ENCODE data around the gene SH3BP5L. TPM values are rescaled to one million over a fixed set of nuclear protein-coding genes. Genes with fewer than 3 reads are reported as not detected.

Gene SH3BP5L
- total and polyA plus RNA-seq, 2 of the 13 experiments (the other 11 are each of a cell fraction or from before 2014, with no cell fraction given) = 10.3 to 14.9 TPM

GRCh38 chr1:248791010-248791409, 34.7 kb downstream of the SH3BP5L start (continued):
- TF ChIP-seq, protein P1, sequence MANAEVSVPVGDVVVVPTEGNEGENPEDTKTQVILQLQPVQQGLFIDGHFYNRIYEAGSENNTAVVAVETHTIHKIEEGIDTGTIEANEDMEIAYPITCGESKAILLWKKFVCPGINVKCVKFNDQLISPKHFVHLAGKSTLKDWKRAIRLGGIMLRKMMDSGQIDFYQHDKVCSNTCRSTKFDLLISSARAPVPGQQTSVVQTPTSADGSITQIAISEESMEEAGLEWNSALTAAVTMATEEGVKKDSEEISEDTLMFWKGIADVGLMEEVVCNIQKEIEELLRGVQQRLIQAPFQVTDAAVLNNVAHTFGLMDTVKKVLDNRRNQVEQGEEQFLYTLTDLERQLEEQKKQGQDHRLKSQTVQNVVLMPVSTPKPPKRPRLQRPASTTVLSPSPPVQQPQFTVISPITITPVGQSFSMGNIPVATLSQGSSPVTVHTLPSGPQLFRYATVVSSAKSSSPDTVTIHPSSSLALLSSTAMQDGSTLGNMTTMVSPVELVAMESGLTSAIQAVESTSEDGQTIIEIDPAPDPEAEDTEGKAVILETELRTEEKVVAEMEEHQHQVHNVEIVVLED (CRISPR knock-in tag; IDR thresholded peaks at IDR 0.05; ENCODE audit: borderline replicate concordance) = no peak
- no peak for TF ChIP-seq ZNF569 (CRISPR knock-in tag; IDR thresholded peaks at IDR 0.05; ENCODE audit: borderline replicate concordance)
- TF ChIP-seq ZNF598 (CRISPR knock-in tag; IDR thresholded peaks at IDR 0.05; ENCODE audit: borderline replicate concordance) = no peak
- TF ChIP-seq SMAD1 (CRISPR knock-in tag; IDR thresholded peaks at IDR 0.05; ENCODE audit: borderline replicate concordance, low read depth) = no peak
- TF ChIP-seq XBP1 (CRISPR knock-in tag; IDR thresholded peaks at IDR 0.05) = no peak
- TF ChIP-seq HINFP (CRISPR knock-in tag; IDR thresholded peaks at IDR 0.05; ENCODE audit: low read depth) = no peak
- no peak for TF ChIP-seq MXD1 (CRISPR knock-in tag; IDR thresholded peaks at IDR 0.05)
- TF ChIP-seq ZFP1 (CRISPR knock-in tag; IDR thresholded peaks at IDR 0.05) = no peak
- TF ChIP-seq SCMH1 (CRISPR knock-in tag; IDR thresholded peaks at IDR 0.05; ENCODE audit: borderline replicate concordance) = no peak
- TF ChIP-seq, protein P2, sequence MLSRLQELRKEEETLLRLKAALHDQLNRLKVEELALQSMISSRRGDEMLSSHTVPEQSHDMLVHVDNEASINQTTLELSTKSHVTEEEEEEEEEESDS (CRISPR knock-in tag; IDR thresholded peaks at IDR 0.05; ENCODE audit: borderline replicate concordance) = no peak
- peak; percentile 21; the same call in 1 of the 2 replicates for TF ChIP-seq RAD21 (CRISPR knock-in tag; IDR thresholded peaks at IDR 0.05)
- TF ChIP-seq STAG1 (CRISPR knock-in tag; IDR thresholded peaks at IDR 0.05) = peak; percentile 51
- TF ChIP-seq GMEB2 (CRISPR knock-in tag; IDR thresholded peaks at IDR 0.05; ENCODE audit: low read depth) = no peak
- TF ChIP-seq FIP1L1 (IDR thresholded peaks at IDR 0.05; ENCODE audit: borderline replicate concordance, insufficient read depth, low read depth, low read length) = no peak
- TF ChIP-seq, protein P3, sequence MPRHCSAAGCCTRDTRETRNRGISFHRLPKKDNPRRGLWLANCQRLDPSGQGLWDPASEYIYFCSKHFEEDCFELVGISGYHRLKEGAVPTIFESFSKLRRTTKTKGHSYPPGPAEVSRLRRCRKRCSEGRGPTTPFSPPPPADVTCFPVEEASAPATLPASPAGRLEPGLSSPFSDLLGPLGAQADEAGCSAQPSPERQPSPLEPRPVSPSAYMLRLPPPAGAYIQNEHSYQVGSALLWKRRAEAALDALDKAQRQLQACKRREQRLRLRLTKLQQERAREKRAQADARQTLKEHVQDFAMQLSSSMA (CRISPR knock-in tag; IDR thresholded peaks at IDR 0.05) = no peak
- TF ChIP-seq, protein P4, sequence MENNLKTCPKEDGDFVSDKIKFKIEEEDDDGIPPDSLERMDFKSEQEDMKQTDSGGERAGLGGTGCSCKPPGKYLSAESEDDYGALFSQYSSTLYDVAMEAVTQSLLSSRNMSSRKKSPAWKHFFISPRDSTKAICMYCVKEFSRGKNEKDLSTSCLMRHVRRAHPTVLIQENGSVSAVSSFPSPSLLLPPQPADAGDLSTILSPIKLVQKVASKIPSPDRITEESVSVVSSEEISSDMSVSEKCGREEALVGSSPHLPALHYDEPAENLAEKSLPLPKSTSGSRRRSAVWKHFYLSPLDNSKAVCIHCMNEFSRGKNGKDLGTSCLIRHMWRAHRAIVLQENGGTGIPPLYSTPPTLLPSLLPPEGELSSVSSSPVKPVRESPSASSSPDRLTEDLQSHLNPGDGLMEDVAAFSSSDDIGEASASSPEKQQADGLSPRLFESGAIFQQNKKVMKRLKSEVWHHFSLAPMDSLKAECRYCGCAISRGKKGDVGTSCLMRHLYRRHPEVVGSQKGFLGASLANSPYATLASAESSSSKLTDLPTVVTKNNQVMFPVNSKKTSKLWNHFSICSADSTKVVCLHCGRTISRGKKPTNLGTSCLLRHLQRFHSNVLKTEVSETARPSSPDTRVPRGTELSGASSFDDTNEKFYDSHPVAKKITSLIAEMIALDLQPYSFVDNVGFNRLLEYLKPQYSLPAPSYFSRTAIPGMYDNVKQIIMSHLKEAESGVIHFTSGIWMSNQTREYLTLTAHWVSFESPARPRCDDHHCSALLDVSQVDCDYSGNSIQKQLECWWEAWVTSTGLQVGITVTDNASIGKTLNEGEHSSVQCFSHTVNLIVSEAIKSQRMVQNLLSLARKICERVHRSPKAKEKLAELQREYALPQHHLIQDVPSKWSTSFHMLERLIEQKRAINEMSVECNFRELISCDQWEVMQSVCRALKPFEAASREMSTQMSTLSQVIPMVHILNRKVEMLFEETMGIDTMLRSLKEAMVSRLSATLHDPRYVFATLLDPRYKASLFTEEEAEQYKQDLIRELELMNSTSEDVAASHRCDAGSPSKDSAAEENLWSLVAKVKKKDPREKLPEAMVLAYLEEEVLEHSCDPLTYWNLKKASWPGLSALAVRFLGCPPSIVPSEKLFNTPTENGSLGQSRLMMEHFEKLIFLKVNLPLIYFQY (CRISPR knock-in tag; IDR thresholded peaks at IDR 0.05; ENCODE audit: borderline replicate concordance) = 0 out of 2 replicates have a peak, but pooled peaks have one; percentile 38
- TF ChIP-seq ZNF431 (CRISPR knock-in tag; IDR thresholded peaks at IDR 0.05; ENCODE audit: borderline replicate concordance, low read depth) = no peak
- peak; percentile 33; the same call in 1 of the 2 replicates for TF ChIP-seq SMC3 (IDR thresholded peaks at IDR 0.05; ENCODE audit: low read length)
- no peak for TF ChIP-seq TEAD3 (CRISPR knock-in tag; optimal IDR thresholded peaks at IDR 0.05; ENCODE audit: borderline replicate concordance)
